Hematopoietic multipotent progenitor cell treated with erythropoietin and hydrocortisone succinate and interleukin-3 and kit ligand, for 6 days (in vitro differentiated cells): ENCODE results near the gene ECT2.

Source experiments
- DNase-seq: peaks from one replicate; pipeline ENCODE4 v3.0.0-alpha.2; 2015

The ECT2 gene

GRCh38 chr3:172869368-172869771 is 118.8 kb downstream of the ECT2 start:
- peak; percentile 4 for DNase-seq

GRCh38 chr3:172869784-172870518 is 119.4 kb downstream of the ECT2 start:
- DNase-seq: no peak
